GM19455 (cell line): ENCODE results near the gene NT5C3A.
"Not testable (repeated sequence)": the region's sequence is repeated elsewhere in the genome, so short reads cannot be mapped to it uniquely, and the experiment has no call there.

Experiments
- ATAC-seq: cut with Tn5 transposase; IDR thresholded peaks from one replicate; pipeline ENCODE4 v1.9.1; 2021; ENCODE audit not compliant: unreplicated experiment

NT5C3A gene

GRCh38 chr7:32988148-32988547 lies 74.4 kb downstream of the NT5C3A start:
- not testable (repeated sequence) for ATAC-seq

GRCh38 chr7:32979902-32980301 lies 82.7 kb downstream of the NT5C3A start:
- ATAC-seq, result not testable (repeated sequence)

- not testable (repeated sequence) for ATAC-seq
These were observed 83.3 kb downstream of the NT5C3A start for GRCh38 chr7:32979246-32979645.

GRCh38 chr7:32977159-32977558 lies 85.4 kb downstream of the NT5C3A start:
- ATAC-seq, result not testable (repeated sequence)

- not testable (repeated sequence) for ATAC-seq
These were observed 90.6 kb downstream of the NT5C3A start for GRCh38 chr7:32971967-32972366.

GRCh38 chr7:32967268-32967582 lies 95.4 kb downstream of the NT5C3A start:
- not testable (repeated sequence) for ATAC-seq

- not testable (repeated sequence) for ATAC-seq
These were observed 95.9 kb downstream of the NT5C3A start for GRCh38 chr7:32966489-32967267.

GRCh38 chr7:32964461-32965159 lies 98.0 kb downstream of the NT5C3A start:
- ATAC-seq, result peak; percentile 93
